ENCODE data around the gene IFNAR2.

- no peak for TF ChIP-seq MYC (IDR thresholded peaks at IDR 0.05; ENCODE audit: low read depth, low read length)
- no peak for TF ChIP-seq CTCF (IDR thresholded peaks at IDR 0.05; ENCODE audit: extremely low read depth in 1 of 2, insufficient read depth in 1 of 2, low read depth in 1 of 2, low read length in 2 of 2)
- TF ChIP-seq POLR2A (IDR thresholded peaks at IDR 0.05; ENCODE audit: low read depth, low read length), result no peak
- no peak for TF ChIP-seq GATA2 (IDR thresholded peaks at IDR 0.05; ENCODE audit: insufficient read depth, insufficient read length, low read depth, low read length)
- no peak for TF ChIP-seq MAX (IDR thresholded peaks at IDR 0.05; ENCODE audit: insufficient read depth, insufficient read length)
Measured at GRCh38 chr21:33270986-33271385, 41.2 kb downstream of the IFNAR2 start.
